Psoas muscle (tissue), 8 donors: Measurements from ENCODE around the gene SLC35B4. TPM values are rescaled to one million over a fixed set of nuclear protein-coding genes. Genes with fewer than 3 reads are reported as not detected.

Source experiments
- ATAC-seq, 4 donors: fragments of 200-7000 bp; cut with Tn5 transposase; one replicate each; pipeline ENCODE4 v1.9.1; 2020; ENCODE audit warnings: moderate library complexity in 3 of 4, mild to moderate bottlenecking in 2 of 4
- DNase-seq, 2 donors: peaks; one replicate each; pipeline ENCODE4 v3.0.0-alpha.2; 2020
- H3K27ac ChIP-seq: fragments of 200-600 bp; one replicate; pipeline ENCODE4 v1.8.0; 2022
- H3K27me3 ChIP-seq, 3 donors: fragments of 200-600 bp in 1 of 3; one replicate each; pipeline versions ENCODE4 v1.6.1 to v1.8.0; 2013 to 2022; ENCODE audit warnings: low read length in 2 of 3, mild to moderate bottlenecking in 2 of 3, moderate library complexity in 1 of 3; ENCODE audit not compliant: insufficient read depth in 3 of 3
- H3K36me3 ChIP-seq, 2 donors: fragments of 200-600 bp in 1 of 2; one replicate each; pipeline versions ENCODE4 v1.6.1 to v1.8.0; 2013 to 2022; ENCODE audit warnings: low read depth in 1 of 2, mild to moderate bottlenecking in 1 of 2, moderate library complexity in 1 of 2; ENCODE audit not compliant: insufficient read depth in 1 of 2
- H3K4me1 ChIP-seq: fragments of 200-600 bp; one replicate; pipeline ENCODE4 v1.8.0; 2022
- H3K4me3 ChIP-seq: fragments of 200-600 bp; one replicate; pipeline ENCODE4 v1.8.0; 2022; ENCODE audit warnings: mild to moderate bottlenecking
- H3K9me3 ChIP-seq: fragments of 200-600 bp; one replicate; pipeline ENCODE4 v1.8.0; 2022
- CTCF ChIP-seq: fragments of 200-600 bp; IDR thresholded peaks from one replicate; pipeline ENCODE4 v1.8.0; 2022; ENCODE audit warnings: antibody characterized with exemption
- WGBS, 3 donors: extraction: QIAGEN DNeasy Blood & Tissue Kit; methylation state at CpG; one replicate each; pipeline versions ENCODE4 v1.1.6 to v1.1.7; 2013; 5-methylcytosine and 5-hydroxymethylcytosine counted together
- intact Hi-C, 2 donors: fragments of 100-400 bp; cut with DNase I; formaldehyde crosslinking; loops; one replicate each; pipeline versions ENCODE4 v1.11.0 to v1.14.2; 2022
- polyA plus RNA-seq, 3 donors: library from polyadenylated mRNA; stranded (reverse); fragments of 200-250 nt; gene quantifications; one replicate each; pipeline ENCODE4 v1.2.3, GENCODE V29; 2013
- total RNA-seq, 4 donors: library from RNA; stranded (reverse); fragmentation: NEBNext Ultra II Directional in 2 of 4; extraction: Animal tissue kit (Norgen Biotek cat#: 25700) in 2 of 4; gene quantifications; one replicate each; pipeline versions ENCODE4 v1.2.1 to v1.2.4, GENCODE V29; 2021 to 2023
- donor health status: healthy with polysubstance abuse.
- donor health status: DM: no; HTN: no; CAD: no; lungs with moderate emphysema.
- donor health status: Bipolar disorder and iron deficiency.
- donor health status: healthy.
- donor health status: DM: yes; HTN: yes; CAD: no.
- donor health status: DM: no; HTN: no; CAD: no.
- donor health status: DM: no; HTN: no; CAD: no.
- donor health status: DM: yes; HTN: yes; CAD: no.

Gene SLC35B4
- total and polyA plus RNA-seq, 7 donors, result 2.1 to 6.8 (median 4.0) TPM

- no peak for TF ChIP-seq CTCF
- Histone ChIP-seq H3K4me3 (no peak overlapping the region), H3K4me1 (no peaks in the 10 kb centered on the region), H3K27me3 (no peaks in the 10 kb centered on the region), H3K9me3 (no peaks in the 10 kb centered on the region), H3K27ac (no peak overlapping the region), H3K36me3 (no peaks in the 10 kb centered on the region)
- DNase-seq, result no peak
- ATAC-seq, result no peak
- 72 to 76% (median 72%) methylated on average over 8 of the region's 8 CpGs for WGBS, 3 donors
- intact Hi-C loops, result no loop called here
Observed at GRCh38 chr7:134362587-134363483, 46.1 kb upstream of the SLC35B4 start.

GRCh38 chr7:134359787-134360432 lies 43.2 kb upstream of the SLC35B4 start:
- no peaks in the 10 kb centered on the region for H3K27me3 ChIP-seq
- no peaks in the 10 kb centered on the region for H3K9me3 ChIP-seq
- no peak overlapping the region for H3K4me3 ChIP-seq
- no peak for TF ChIP-seq CTCF
- no peaks in the 10 kb centered on the region for H3K4me1 ChIP-seq
- WGBS, 3 donors, result 56 to 73% (median 61%) methylated on average over 5 of the region's 5 CpGs
- H3K27ac ChIP-seq, result no peak overlapping the region
- DNase-seq (no peak), ATAC-seq (no peak)
- intact Hi-C loops, result no loop called here
- H3K36me3 ChIP-seq, result no peaks in the 10 kb centered on the region

GRCh38 chr7:134357486-134357885 lies 40.8 kb upstream of the SLC35B4 start:
- H3K9me3 ChIP-seq, result no peaks in the 10 kb centered on the region
- H3K27me3 ChIP-seq, result no peaks in the 10 kb centered on the region
- ATAC-seq (no peak), DNase-seq (no peak)
- H3K4me3 ChIP-seq, result no peak overlapping the region
- TF ChIP-seq CTCF, result no peak
- no peaks in the 10 kb centered on the region for H3K36me3 ChIP-seq
- intact Hi-C loops, result no loop called here
- H3K27ac ChIP-seq, result no peak overlapping the region
- H3K4me1 ChIP-seq, result no peaks in the 10 kb centered on the region
- WGBS, 3 donors, result 91 to 98% (median 93%) methylated on average over 4 of the region's 4 CpGs

GRCh38 chr7:134356421-134356936 lies 39.7 kb upstream of the SLC35B4 start:
- no peaks in the 10 kb centered on the region for H3K36me3 ChIP-seq
- intact Hi-C loops, result no loop called here
- 77 to 88% (median 81%) methylated on average over 9 of the region's 9 CpGs for WGBS, 3 donors
- no peaks in the 10 kb centered on the region for H3K27me3 ChIP-seq
- TF ChIP-seq CTCF, result no peak
- DNase-seq (no peak), ATAC-seq (no peak)
- no peaks in the 10 kb centered on the region for H3K9me3 ChIP-seq
- H3K4me1 ChIP-seq, result no peaks in the 10 kb centered on the region
- H3K4me3 ChIP-seq, result no peak overlapping the region
- no peak overlapping the region for H3K27ac ChIP-seq
